GM13976 (cell line): Measurements from ENCODE around the gene SSRP1.

ENCODE experiments used
- DNase-seq: peaks from one replicate; pipeline ENCODE4 v3.0.0; 2012; ENCODE audit warnings: low spot score
- in situ Hi-C: fragments of 300-500 bp; cut with MboI; formaldehyde crosslinking; loops from one replicate; pipeline ENCODE4 v1.12.0; 2022; ENCODE audit warnings: low sequenced_read_pairs, mixed read lengths, inconsistent platforms; ENCODE audit not compliant: unreplicated experiment
- TF ChIP-seq, protein P1 (sequence below): IDR thresholded peaks from 2 replicates; pipeline ENCODE4 v1.5.1; 2012; ENCODE audit warnings: borderline replicate concordance, mild to moderate bottlenecking; ENCODE audit not compliant: insufficient read depth; ENCODE audit errors: extremely low read depth, missing control alignments, control extremely low read depth

The SSRP1 gene

DNA sequence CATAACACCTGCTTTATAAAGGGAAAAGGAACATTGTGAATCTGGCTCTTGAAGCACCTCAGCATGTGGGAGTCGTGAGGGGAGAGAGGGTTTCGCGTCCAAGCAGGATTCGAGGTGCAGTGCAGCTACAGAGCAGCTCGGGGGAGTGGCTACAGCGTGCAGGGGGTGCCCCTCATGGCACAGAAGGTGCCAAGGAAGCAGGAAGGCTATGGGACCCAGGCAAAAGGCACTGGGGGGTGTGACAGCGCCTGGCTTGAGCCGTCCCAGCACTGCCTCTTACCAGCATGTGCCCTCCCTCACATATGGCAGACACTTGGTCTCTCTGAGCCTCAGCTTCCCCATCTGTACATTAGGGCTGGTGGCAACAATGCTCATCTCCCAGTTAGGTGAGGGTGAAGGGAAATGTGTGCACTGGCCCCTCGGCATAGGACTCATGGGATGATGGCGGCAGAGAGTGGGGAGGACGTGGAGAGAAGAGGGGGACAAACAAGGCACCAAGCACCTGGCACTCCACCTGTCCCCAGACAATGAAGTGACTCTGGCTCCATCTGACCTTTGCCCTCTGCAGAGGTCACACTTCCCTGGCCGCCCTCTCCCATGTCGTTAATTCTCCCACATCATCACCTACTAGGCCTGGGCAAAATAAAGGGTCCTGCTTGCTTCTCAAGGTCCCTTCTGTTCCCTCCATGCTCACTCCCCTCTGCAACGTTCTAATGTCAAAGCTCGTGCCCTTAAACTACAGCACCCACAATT lies 21.3 kb downstream of the SSRP1 start:
- DNase-seq = no peak
- TF ChIP-seq, protein P1, sequence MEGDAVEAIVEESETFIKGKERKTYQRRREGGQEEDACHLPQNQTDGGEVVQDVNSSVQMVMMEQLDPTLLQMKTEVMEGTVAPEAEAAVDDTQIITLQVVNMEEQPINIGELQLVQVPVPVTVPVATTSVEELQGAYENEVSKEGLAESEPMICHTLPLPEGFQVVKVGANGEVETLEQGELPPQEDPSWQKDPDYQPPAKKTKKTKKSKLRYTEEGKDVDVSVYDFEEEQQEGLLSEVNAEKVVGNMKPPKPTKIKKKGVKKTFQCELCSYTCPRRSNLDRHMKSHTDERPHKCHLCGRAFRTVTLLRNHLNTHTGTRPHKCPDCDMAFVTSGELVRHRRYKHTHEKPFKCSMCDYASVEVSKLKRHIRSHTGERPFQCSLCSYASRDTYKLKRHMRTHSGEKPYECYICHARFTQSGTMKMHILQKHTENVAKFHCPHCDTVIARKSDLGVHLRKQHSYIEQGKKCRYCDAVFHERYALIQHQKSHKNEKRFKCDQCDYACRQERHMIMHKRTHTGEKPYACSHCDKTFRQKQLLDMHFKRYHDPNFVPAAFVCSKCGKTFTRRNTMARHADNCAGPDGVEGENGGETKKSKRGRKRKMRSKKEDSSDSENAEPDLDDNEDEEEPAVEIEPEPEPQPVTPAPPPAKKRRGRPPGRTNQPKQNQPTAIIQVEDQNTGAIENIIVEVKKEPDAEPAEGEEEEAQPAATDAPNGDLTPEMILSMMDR = no peak
- in situ Hi-C loops = no loop called here

DNA sequence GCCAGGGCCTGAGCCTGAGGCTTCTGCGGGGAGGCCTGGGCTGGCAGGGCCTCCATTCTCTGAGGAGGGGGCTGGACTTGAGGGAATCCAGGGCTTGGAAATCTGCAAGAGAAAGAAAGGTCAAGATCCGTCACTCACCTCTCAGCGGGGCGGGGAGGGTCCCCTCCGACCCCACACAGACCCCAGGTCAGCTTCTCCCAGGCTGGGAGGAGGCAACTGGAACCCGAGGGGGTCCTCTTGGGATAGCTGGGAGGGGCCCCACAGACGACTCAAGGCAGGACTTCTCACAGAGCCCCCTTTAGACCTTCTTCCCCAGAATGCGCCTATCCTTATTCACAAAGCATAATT lies 21.9 kb downstream of the SSRP1 start:
- in situ Hi-C loops = no loop called here
- DNase-seq = no peak
- TF ChIP-seq, protein P1 = no peak

DNA sequence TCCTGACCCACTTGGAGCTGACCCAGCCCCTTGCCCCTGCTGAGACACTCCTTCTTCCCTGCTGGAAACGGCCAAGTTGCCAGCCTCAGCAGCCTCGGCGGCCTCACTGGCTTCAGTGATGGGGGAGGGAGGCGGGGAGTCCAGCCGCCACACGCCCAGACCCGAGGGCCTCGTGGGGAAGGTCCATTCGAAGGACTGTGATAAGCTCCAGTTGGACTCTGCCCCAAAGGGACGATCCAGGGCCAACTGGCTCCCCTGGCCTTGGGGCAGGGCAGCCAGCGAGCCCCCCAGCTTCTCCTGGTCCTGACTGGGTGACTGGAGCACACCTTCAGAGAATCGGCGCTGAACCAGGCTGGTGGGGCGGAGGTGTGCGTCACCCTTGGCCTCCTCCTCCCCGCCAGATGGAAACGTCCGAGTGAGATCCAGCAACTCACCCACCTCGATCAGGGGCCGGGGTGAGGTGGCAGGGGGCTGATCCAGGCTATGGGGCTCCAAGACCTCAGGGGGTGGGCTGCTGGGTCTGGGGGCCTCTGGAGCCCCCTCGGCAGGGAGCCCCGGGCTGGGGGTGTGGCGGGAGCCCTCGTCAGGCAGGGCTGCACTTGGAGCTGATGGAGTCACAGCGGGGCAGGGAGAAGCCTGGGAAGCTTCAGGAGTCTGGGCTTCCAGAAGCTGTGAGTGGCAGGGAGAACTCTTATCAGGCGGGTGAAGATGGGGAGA lies 22.5 kb downstream of the SSRP1 start:
- in situ Hi-C loops = no loop called here
- TF ChIP-seq, protein P1 = no peak
- DNase-seq = no peak

DNA sequence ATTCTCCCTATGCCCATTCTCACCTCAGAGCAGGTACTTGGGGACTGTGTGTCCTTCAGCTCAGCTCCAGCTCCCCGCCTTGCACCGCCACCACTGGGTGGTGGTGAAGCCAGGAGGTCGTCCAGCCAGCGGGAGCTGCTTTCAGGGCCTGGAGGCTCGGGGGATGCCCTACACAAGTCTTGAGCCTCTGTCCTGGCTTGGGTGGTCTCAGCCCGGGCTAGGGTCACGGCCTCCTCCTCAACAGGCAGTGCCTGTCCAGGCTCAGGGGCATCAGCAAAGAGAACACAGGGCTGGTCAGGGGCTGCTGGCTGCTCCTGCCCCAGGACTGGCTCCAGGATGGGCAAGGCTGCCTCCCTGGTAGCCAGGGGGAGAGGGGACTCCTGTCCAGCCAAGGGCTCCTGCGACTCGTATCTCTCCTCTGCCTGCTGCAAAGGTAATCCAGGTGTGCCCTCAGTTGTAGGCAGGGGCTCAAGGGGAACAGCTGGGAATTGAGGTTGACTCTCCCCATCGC lies 23.1 kb downstream of the SSRP1 start:
- DNase-seq = no peak
- in situ Hi-C loops = no loop called here
- TF ChIP-seq, protein P1 = no peak

DNA sequence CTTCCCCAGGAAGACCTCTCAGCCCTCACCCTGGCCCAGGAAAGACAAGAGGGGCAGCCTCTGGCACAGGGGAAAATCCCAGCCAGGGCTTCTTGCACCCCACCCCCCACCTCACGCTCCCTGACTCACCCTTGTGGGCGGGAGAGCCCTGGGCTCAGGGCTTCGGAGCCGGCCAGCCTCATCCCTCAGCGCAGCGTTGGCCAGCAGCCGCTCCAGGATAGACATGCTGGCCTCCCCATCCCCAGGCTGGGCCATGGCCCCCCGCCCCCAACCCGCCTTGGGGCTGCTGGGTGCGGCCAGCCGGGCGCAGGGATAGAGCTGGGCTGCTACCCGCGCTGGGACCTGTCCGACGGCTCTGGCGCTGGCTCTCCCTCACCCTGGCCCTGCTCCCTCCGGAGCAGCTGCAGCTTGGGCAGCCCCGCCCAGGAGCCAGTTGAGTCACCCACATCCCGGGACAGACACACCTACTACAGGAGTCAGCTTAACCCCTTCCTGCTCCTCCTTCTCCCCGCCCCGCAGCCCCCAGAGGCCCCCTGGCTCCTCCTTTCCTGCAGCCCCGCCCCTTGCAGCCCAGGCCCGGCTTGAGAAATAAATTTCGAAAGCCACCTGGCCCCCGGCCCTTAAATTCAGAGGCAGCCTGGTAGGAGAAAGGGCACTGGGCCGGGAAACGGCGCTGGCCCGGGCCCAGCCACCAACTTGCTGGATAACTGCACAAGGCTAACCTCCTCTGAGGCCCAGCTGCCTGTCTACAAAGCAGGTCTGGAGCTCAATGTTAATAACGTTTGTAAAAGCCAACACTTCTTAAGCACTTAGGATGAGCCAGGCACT lies 24.4 kb downstream of the SSRP1 start:
- TF ChIP-seq, protein P1 = no peak

DNA sequence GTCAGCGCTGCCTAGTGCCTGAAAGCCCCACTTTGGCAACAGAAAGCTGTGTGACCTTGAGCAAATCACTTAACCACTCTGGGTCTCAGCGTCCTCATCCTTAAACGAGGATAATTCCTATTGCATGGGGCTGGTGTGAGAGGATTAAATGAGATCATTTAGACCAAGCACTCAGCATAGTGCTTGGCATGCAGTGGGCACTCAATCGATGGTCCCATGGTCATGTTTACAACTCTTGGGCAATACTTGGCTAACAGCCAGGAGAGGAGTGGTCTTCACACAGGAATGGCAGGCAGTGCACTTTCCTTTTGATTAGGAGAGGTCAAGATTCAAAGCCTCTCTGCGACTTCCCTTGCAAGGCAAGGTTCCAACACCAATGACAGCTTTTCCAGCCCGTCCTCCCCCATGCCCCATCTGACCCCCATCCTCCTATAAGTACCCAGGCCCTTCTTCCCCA lies 25.0 kb downstream of the SSRP1 start:
- TF ChIP-seq, protein P1 = no peak
- no peak for DNase-seq
- in situ Hi-C loops = no loop called here

More for the DNA sequence above, 24.4 kb downstream of the SSRP1 start:
- in situ Hi-C loops = no loop called here
- peak; percentile 93 for DNase-seq
